Glomerular visceral epithelial cell (primary cell): ENCODE measurements around the gene TNFRSF14.
A peak's percentile ranks its signal among the peaks of the same experiment; 100 is the strongest.

ENCODE experiments used
- DNase-seq: peaks from one replicate; pipeline ENCODE4 v3.0.0-alpha.2; 2016; ENCODE audit errors: extremely low spot score

Gene TNFRSF14

GRCh38 chr1:2523191-2523890, 32.8 kb upstream of the TNFRSF14 start:
- no peak for DNase-seq

DNA sequence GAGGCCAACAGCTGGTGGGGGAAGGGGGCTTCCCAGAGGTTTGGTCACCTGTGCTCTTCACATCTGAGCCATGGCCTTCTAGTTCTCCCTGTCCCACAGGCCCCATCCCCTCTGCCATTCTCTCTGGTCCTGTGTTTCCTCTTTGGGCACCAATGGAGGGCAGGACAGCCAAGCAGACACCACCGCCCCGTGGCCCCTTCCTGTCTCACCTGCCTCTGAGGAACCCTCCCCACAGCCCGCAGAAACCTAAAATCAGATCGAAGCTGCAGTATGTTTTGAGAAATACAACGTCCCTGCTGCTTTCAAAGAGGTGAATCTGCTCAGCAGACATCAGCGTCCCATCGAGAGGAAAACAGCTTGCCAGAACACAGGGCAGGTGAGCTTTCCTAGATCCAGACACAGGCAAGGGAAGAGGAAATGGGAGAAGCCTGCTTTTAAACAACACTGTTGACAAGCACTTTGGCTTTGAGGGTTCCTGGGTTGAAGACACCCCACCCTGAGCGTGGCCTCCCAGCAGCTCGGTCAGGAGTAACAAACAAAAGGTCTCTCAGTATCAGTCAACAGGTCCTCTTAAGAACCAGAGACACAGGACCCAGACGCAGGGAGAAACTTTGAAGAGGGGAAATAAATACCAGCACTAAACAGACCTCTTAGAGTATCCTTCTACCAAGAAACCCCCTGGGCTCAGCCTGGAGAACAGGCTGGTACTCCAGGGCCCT, 32.1 kb upstream of the TNFRSF14 start:
- no peak for DNase-seq

DNA sequence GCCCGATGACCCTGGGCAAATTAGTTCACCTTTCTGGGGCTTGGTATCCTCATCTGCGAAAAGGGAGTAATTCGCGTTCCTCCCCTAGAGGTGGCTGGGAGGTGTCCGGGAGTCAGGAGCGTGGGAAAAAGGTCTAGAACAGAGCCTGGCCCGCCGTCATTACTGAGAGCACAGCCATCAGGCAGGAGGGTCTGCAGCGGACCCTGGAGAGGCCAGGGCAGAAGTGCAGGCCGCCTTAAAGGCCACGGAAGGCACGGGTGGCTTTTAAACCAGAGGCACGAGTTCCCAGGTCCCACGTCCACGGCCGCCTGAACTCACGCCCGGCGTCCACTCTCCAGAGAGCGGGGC, 30.6 kb upstream of the TNFRSF14 start:
- DNase-seq = no peak

GRCh38 chr1:2525920-2526823, 30.0 kb upstream of the TNFRSF14 start, which contains the start of gene PANK4:
TSS of gene PANK4 (minus strand) at chr1:2526596. CDS start at chr1:2526587, 9 bp downstream.
- DNase-seq = peak; percentile 89

GRCh38 chr1:2526824-2527555, 29.2 kb upstream of the TNFRSF14 start:
- DNase-seq = peak; percentile 38

- DNase-seq = no peak
Measured at GRCh38 chr1:2527556-2527860, 28.7 kb upstream of the TNFRSF14 start.

GRCh38 chr1:2528016-2528415, 28.2 kb upstream of the TNFRSF14 start:
- no peak for DNase-seq

GRCh38 chr1:2528611-2528965, 27.6 kb upstream of the TNFRSF14 start:
- DNase-seq = no peak

- no peak for DNase-seq
Measured at GRCh38 chr1:2528966-2529783, 27.0 kb upstream of the TNFRSF14 start.

GRCh38 chr1:2529784-2530512, 26.2 kb upstream of the TNFRSF14 start, which contains the start of gene HES5:
TSS of gene HES5 (minus strand) at chr1:2530263. CDS start at chr1:2530164, 99 bp downstream.
- no peak for DNase-seq

DNA sequence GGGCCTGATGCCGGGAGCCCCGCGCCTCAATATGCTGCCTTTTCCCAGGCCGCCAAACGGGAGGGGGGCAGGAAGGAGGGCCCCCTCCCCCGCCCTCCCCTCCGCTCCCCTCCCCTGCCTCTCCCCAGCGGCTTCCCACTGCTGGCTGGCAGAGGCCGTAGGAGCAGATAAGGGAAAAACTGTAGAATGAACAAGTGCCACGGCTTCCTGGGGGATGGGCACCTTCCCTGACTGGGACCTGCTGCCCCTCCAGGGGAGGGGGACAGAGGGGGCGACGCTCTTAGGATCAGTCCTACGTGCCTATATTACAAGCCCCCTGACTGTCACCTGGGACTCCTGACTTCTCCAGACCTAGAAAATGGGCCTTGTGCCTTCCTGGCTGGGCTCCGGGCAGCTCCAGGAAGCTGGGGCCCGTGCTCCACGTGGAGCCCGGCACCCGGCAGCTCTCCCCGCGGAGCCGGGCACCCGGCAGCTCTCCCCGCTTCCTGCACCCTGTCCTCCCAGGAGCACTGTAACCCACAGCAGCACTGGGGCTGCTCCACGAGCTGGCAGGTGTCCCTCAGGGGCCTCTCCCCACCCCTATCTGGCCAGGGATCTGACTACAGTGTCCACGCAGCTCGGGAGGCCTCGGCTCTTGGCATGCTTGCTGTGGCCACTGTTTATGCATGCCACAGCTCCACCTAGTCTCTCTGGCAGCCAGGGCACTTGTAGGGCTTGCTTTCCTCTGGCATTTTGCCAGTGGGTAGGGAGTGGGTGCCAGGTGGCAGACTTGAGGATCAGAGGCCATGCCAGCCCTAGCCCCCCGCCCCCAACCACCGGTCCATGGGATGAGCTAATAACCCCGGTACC, 25.4 kb upstream of the TNFRSF14 start:
- no peak for DNase-seq

GRCh38 chr1:2532485-2533160, 23.5 kb upstream of the TNFRSF14 start:
- DNase-seq = no peak

- DNase-seq = no peak
Measured at GRCh38 chr1:2533365-2533764, 22.8 kb upstream of the TNFRSF14 start.

GRCh38 chr1:2534315-2534686, 21.9 kb upstream of the TNFRSF14 start:
- no peak for DNase-seq

GRCh38 chr1:2534687-2535441, 21.3 kb upstream of the TNFRSF14 start:
- DNase-seq = peak; percentile 42

- DNase-seq = no peak
Measured at GRCh38 chr1:2535455-2535854, 20.7 kb upstream of the TNFRSF14 start.

DNA sequence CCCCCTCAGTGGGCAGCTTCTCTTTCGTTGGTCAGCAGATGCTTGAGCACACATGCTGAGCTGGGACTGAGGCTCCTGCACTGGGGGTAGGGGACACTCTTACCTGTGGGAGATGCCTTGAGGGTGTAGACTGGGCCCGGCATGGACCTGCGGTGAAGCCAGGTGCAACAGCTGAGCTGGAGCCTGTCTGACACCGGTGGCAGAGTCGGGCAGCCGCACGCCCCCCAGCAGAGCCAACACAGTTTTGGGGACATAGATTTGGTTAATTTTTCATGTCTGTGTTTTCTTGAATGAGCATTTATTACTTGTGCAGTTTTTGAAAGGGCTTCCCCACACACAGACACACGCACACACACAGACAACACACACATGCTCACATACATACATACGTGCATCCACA, 20.2 kb upstream of the TNFRSF14 start:
- no peak for DNase-seq

DNA sequence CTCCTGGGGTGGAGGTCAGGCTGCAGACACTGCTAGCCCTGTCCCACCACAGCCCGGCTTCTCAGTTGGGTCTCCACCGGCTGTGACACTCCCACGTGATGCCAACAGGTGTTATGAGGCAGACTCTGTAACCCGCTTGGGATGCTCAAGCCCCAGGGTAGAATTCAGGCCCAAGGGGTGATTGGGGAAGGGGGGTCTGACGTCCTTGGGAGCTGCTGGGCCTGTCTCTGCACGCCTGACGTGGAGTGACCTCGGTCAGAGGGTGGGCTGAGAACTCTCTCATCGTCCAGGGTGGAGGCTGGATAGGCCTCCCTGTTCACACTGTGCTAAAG, 18.4 kb upstream of the TNFRSF14 start:
- no peak for DNase-seq
